NCI-H2107 treated with DMSO at 0.1 percent for 48 hours (cell line): ENCODE measurements around the gene MAZ.
"Not testable (repeated sequence)": the region's sequence is repeated elsewhere in the genome, so short reads cannot be mapped to it uniquely, and the experiment has no call there.

Experiments used
- DNase-seq: peaks from one replicate; lab custom pipeline; 2025; ENCODE audit not compliant: unreplicated experiment; lab: John Stamatoyannopoulos, UW

MAZ gene

GRCh38 chr16:29784157-29784556 lies 22.2 kb upstream of the MAZ start:
- no peak for DNase-seq

- DNase-seq = no peak
Observed at GRCh38 chr16:29784901-29785500, 21.3 kb upstream of the MAZ start.

GRCh38 chr16:29787155-29787554 lies 19.2 kb upstream of the MAZ start:
- not testable (repeated sequence) for DNase-seq

GRCh38 chr16:29789775-29790182 lies 16.6 kb upstream of the MAZ start:
- no peak for DNase-seq

- peak; percentile 93 for DNase-seq
Observed at GRCh38 chr16:29790183-29790948, 16.0 kb upstream of the MAZ start, which contains the start of gene KIF22. Gene KIF22 (plus strand): TSS chr16:29790751. CDS start chr16:29790760, 9 bp downstream.

DNA sequence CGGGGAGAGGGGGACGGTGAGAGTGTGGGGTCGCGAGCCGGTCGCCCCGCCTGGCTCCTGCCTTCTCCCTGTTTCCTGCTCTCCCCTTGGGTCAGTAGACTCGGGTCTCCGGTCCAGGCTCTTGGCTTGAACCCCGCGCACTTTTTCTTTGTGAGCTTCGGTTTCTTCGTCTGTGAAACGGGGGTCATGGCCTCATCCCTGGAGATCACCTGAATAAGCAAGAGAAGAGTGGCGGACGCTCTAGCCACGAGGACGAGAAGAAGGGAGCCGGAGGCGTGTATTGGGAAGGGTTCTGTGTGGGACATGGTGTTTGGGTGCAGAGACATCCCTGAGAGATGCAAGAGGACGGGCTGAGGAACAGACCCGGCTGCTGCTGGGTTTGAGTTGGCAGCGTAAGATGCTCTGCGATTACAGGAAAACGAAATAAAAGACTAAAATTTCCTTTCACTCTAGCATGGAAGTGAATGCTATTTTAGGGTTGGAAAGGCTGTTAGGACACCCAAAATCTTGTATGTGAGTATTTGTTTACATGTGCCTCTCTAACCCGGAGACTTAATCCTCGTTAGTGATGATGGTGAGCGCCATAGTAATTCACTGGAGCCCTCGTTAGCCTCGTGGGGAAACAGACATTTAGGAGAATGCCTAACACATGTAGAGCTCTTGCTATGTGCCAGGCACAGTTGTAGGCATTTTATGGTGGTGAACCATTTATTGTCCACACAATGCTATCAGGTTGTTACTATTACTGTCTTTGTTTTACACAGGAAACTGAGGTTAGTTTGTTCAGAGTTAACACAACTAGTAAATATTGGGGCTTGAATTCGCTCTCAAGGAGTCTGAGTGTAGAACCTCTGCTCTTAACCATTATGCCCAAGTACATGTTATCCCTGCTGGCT lies 15.1 kb upstream of the MAZ start:
- DNase-seq = no peak

- no peak for DNase-seq
Observed at GRCh38 chr16:29791845-29792807, 14.2 kb upstream of the MAZ start.

GRCh38 chr16:29793153-29793552 lies 13.2 kb upstream of the MAZ start:
- not testable (repeated sequence) for DNase-seq

DNA sequence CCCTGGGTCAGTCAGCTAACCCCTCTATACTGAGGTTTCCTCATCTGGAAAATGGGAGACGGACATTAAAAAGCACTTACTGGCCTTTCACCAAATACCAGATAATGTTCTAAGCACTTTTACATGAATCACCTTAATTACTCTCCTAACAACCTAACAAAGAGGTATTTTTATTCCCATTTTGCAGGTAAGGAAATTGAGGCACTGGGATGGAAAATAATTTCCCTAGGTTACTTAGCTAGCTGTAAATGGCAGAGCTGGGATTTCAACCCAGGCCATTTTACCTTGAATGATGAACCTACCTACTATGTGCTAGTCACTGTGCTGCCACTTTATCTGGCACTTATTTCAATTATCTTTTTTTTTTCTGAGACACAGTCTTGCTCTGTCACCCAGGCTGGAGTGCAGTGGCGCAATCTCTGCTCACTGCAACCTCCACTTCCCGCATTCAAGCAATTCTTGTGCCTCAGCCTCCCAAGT lies 12.1 kb upstream of the MAZ start:
- no peak for DNase-seq

- DNase-seq = no peak
Observed at GRCh38 chr16:29802416-29802935, 3.9 kb upstream of the MAZ start.

DNA sequence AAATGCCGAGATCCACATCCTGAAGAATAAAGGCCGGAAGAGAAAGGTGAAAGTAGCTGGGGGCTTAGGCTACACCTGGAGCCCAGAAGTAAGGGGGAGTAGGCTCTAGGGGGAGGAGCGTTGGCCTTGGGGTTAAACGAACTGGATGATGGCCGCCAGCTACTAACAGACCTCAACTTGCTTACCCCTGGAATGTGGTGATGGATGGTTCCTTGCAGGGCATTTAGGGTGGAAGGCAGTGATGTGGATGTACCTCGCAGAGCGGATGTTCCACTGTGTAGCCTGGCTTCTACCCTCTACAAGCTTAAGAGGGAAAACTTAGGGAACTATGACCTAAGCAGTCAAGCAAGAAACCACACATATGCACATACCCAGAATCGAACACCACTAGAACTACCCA lies 2.3 kb upstream of the MAZ start:
- DNase-seq = no peak

DNA sequence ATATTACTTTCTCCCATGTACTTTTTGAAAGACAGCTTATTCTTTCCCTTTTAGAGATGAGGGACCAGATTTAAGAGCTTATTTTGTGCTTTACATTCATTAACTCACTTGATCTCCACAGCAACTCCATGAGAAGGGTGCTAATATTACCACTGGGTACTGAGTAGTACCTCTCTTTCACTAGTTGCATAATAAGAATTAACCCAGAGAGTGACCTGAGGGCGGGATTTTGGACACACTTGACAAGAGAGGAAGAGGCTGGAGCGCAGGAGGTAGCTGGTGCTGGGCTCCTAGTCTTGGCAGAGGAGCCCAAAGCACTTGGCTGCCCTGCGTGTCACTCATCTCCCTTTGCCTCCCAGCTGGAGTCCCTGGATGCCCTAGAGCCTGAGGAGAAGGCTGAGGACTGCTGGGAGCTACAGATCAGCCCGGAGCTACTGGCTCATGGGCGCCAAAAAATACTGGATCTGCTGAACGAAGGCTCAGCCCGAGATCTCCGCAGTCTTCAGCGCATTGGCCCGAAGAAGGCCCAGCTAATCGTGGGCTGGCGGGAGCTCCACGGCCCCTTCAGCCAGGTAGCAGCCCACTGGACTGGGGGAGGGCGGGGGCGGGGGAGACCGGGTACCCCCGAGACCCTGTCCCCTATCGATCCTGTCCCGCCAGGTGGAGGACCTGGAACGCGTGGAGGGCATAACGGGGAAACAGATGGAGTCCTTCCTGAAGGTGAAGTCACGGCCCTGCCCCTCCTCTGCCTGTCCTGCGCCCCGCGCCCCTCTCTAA lies 1.7 kb upstream of the MAZ start:
- DNase-seq = peak; percentile 34

- peak; percentile 90 for DNase-seq
Observed at GRCh38 chr16:29805232-29806098, 864 bp upstream of the MAZ start.

GRCh38 chr16:29806641-29807425 lies 504 bp downstream of the MAZ start:
- DNase-seq = peak; percentile 32

DNA sequence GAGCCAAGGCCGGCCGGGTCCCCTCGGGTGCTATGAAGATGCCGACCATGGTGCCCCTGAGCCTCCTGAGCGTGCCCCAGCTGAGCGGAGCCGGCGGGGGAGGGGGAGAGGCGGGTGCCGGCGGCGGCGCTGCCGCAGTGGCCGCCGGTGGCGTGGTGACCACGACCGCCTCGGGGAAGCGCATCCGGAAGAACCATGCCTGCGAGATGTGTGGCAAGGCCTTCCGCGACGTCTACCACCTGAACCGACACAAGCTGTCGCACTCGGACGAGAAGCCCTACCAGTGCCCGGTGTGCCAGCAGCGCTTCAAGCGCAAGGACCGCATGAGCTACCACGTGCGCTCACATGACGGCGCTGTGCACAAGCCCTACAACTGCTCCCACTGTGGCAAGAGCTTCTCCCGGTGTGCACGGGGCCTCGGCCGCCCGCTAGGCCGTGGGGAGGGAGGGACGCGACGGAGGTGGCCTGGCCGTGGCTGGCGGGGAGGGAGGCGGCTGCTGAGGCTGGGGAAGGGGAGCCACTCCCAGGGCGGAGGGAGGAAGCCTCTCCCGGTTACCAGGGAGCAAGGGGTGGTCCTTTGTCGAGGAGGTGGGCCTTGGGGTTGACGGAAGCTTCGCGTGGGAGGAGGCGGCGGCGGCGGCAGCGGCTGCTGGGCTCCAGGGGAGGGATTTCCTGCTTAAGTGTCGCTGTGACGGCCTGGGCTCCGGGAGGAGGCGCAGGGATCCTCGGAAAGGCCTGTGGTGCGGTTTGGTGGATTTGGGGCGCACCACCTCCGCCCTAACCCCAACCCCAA lies 1.3 kb downstream of the MAZ start:
- peak; percentile 46 for DNase-seq

- DNase-seq = peak; percentile 27
Observed at GRCh38 chr16:29808219-29808900, 2.0 kb downstream of the MAZ start.
